Measurements from ENCODE around the gene SLC2A9. TPM values are rescaled to one million over a fixed set of nuclear protein-coding genes. Genes with fewer than 3 reads are reported as not detected.

Gene SLC2A9
- total RNA-seq, 1 donor from 2014 or later: 0.72 TPM

DNA sequence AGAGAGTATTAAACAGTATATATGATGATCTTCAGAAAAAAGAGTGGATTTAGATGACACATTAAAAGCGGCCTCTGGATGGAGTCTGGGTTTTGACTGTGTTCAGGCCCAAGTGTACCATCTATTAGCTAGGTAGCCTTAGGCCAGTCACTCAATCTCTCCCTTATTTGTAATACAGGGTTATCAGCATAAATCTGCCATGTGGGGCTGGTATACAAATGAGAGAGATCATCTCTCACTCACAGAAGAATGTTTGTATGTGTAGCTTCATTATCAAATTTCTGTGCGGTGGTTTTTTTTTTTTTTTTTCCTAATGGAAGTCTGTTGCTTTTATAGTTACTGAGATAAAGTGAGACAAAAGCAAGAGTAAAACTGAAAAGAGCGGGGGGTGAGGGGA, 12.7 kb downstream of the SLC2A9 start:
- H3K27me3 Mint-ChIP-seq (ENCODE audit: low read depth): peaks cover 9% of the 10 kb centered on the region
- H3K4me1 Mint-ChIP-seq (ENCODE audit: low read depth): peaks cover 26% of the 10 kb centered on the region
- no peak for TF ChIP-seq CTCF (IDR thresholded peaks at IDR 0.05)
- no peaks in the 10 kb centered on the region for H3K9me3 Mint-ChIP-seq (ENCODE audit: low read depth)
- no peak overlapping the region for H3K27ac Mint-ChIP-seq (ENCODE audit: unreplicated experiment)
- no peak for DNase-seq (ENCODE audit: low spot score)
- H3K4me3 Mint-ChIP-seq (ENCODE audit: unreplicated experiment): no peak overlapping the region
- no peaks in the 10 kb centered on the region for H3K36me3 Mint-ChIP-seq (ENCODE audit: low read depth)

DNA sequence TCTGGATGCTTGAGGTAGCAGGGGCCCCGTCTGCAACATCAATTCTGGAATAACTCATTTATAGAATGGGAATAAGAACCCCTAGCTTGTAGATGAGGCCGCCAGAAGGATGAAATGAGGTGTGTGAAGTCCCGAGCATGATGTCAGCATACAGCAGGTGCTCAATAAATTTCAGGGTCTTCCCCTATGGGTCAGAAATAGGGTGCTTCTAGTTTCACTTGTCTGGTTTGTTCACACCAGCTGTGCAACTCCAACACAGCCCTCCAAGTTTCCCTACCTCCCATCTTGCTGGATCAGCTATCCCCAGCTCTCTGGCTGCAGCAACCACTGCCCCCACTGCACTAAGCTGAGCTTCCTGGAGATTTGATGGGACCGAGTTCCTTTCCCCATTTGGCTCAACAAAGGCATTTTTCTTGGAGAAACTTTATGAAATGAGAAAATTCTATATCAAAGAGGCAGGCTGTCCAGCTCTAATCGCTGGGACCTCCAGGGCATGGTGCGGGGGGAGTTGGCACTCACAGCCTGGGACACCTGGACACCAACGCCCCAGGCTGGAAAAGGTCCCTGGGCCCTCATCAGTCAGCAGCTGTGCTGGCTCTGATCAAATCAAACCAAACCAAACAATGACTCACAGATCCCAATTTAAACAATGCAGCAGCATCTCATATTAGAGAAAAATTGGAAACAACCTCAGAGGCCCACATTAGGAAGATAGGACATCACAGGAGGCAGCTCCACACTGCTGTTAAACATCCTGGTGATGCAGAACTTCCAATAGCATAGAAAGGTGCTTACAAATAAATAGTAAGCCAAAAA, 13.3 kb downstream of the SLC2A9 start:
- Mint-ChIP-seq H3K27ac (ENCODE audit: unreplicated experiment) (no peak overlapping the region), H3K4me1 (ENCODE audit: low read depth) (peaks cover 26% of the 10 kb centered on the region), H3K27me3 (ENCODE audit: low read depth) (peaks cover 7% of the 10 kb centered on the region), H3K4me3 (ENCODE audit: unreplicated experiment) (no peak overlapping the region), H3K36me3 (ENCODE audit: low read depth) (no peaks in the 10 kb centered on the region), H3K9me3 (ENCODE audit: low read depth) (no peaks in the 10 kb centered on the region)
- DNase-seq (ENCODE audit: low spot score): no peak
- no peak for TF ChIP-seq CTCF (IDR thresholded peaks at IDR 0.05)

GRCh38 chr4:10007436-10007740, 13.9 kb downstream of the SLC2A9 start:
- H3K27me3 Mint-ChIP-seq (ENCODE audit: low read depth): peaks cover 2% of the 10 kb centered on the region
- no peaks in the 10 kb centered on the region for H3K36me3 Mint-ChIP-seq (ENCODE audit: low read depth)

GRCh38 chr4:10006601-10007435, 14.5 kb downstream of the SLC2A9 start:
- no peak for DNase-seq (ENCODE audit: low spot score)

More at GRCh38 chr4:10007436-10007740, 13.9 kb downstream of the SLC2A9 start:
- H3K4me3 Mint-ChIP-seq (ENCODE audit: unreplicated experiment): no peak overlapping the region
- no peak for DNase-seq (ENCODE audit: low spot score)
- peaks cover 26% of the 10 kb centered on the region for H3K4me1 Mint-ChIP-seq (ENCODE audit: low read depth)
- no peaks in the 10 kb centered on the region for H3K9me3 Mint-ChIP-seq (ENCODE audit: low read depth)
- TF ChIP-seq CTCF (IDR thresholded peaks at IDR 0.05): no peak
- no peak overlapping the region for H3K27ac Mint-ChIP-seq (ENCODE audit: unreplicated experiment)

More at GRCh38 chr4:10006601-10007435, 14.5 kb downstream of the SLC2A9 start:
- Mint-ChIP-seq H3K4me1 (ENCODE audit: low read depth) (peaks cover 26% of the 10 kb centered on the region), H3K4me3 (ENCODE audit: unreplicated experiment) (no peak overlapping the region), H3K27ac (ENCODE audit: unreplicated experiment) (no peak overlapping the region), H3K36me3 (ENCODE audit: low read depth) (no peaks in the 10 kb centered on the region), H3K27me3 (ENCODE audit: low read depth) (no peaks in the 10 kb centered on the region), H3K9me3 (ENCODE audit: low read depth) (no peaks in the 10 kb centered on the region)
- TF ChIP-seq CTCF (IDR thresholded peaks at IDR 0.05): no peak
